K562 (cell line): ENCODE results near the gene SDR9C7. TPM values are rescaled to one million over a fixed set of nuclear protein-coding genes. Genes with fewer than 3 reads are reported as not detected.

ENCODE experiments used
- polyA plus RNA-seq, 8 experiments: library from polyadenylated mRNA; depleted of rRNA in 4 of 8; stranded (reverse) in 5 of 8; unstranded in 3 of 8; fragments of >200 nt; fragmentation: Nextera tagmentation in 2 of 8; fragmentation: Illumina TruSeq in 1 of 8; extraction: Ambion mirVana in 2 of 8; extraction: Trizol in 1 of 8; gene quantifications; 2 replicates each; pipeline versions ENCODE4 v1.2.1 to v1.2.3, GENCODE V29; 2011 to 2014; ENCODE audit warnings: inconsistent platforms in 1 of 8, missing spikeins in 1 of 8
- total RNA-seq, 7 experiments: library from RNA; depleted of rRNA in 6 of 7; stranded (reverse); fragments of >200 nt in 6 of 7; fragmentation: Illumina TruSeq in 2 of 7; extraction: Trizol in 2 of 7; gene quantifications; 2 replicates each; pipeline versions ENCODE4 v1.2.1 to v1.2.3, GENCODE V29; 2011 to 2021; ENCODE audit warnings: low replicate concordance in 1 of 7

SDR9C7 gene
- total and polyA plus RNA-seq, 9 of the 15 experiments (the other 6 are each of a cell fraction or from before 2014, with no cell fraction given), result 0.04 to 0.59 (median 0.06) TPM; not detected in 6

Other genes starting within 250 kb of the SDR9C7 start
Only the 7 nearest of the 13 such genes appear.
- gene HSD17B6, start 171.1 kb downstream of the SDR9C7 start, total RNA-seq (2014; rRNA removed), result 0.94 and 1.1 TPM in 2 replicates
- gene HSD17B6, start 171.1 kb downstream of the SDR9C7 start, total RNA-seq (2014; rRNA removed; fragmentation: Illumina TruSeq; extraction: Trizol), result 0.99 and 1.1 TPM in 2 replicates
- 0.47 and 1.1 TPM in 2 replicates for gene HSD17B6, start 171.1 kb downstream of the SDR9C7 start, total RNA-seq (2015; rRNA removed; fragmentation: Illumina TruSeq; extraction: Trizol)
- gene HSD17B6, start 171.1 kb downstream of the SDR9C7 start, total RNA-seq (2021), result 0.85 and 1.3 TPM in 2 replicates
- gene HSD17B6, start 171.1 kb downstream of the SDR9C7 start, polyA plus RNA-seq (2011; rRNA removed), result 1.4 and 1.7 TPM in 2 replicates
- 0.64 and 0.83 TPM in 2 replicates for gene HSD17B6, start 171.1 kb downstream of the SDR9C7 start, polyA plus RNA-seq (2014; fragmentation: Illumina TruSeq; extraction: Trizol)
- gene HSD17B6, start 171.1 kb downstream of the SDR9C7 start, polyA plus RNA-seq (2014; fragmentation: Nextera tagmentation; extraction: Ambion mirVana), result under 1 TPM; 0.53 to 0.94 TPM
- 0.40 and 0.84 TPM in 2 replicates for gene HSD17B6, start 171.1 kb downstream of the SDR9C7 start, polyA plus RNA-seq (2014; rRNA removed)
- 0.20 and 0.23 TPM in 2 replicates for gene RDH16, start 23.2 kb upstream of the SDR9C7 start, total RNA-seq (2014; rRNA removed)
- 0.22 and 0.26 TPM in 2 replicates for gene RDH16, start 23.2 kb upstream of the SDR9C7 start, total RNA-seq (2014; rRNA removed; fragmentation: Illumina TruSeq; extraction: Trizol)
- gene RDH16, start 23.2 kb upstream of the SDR9C7 start, total RNA-seq (2015; rRNA removed; fragmentation: Illumina TruSeq; extraction: Trizol), result 0.11 TPM in 2 replicates
- gene RDH16, start 23.2 kb upstream of the SDR9C7 start, total RNA-seq (2021), result 0.36 and 0.42 TPM in 2 replicates
- gene RDH16, start 23.2 kb upstream of the SDR9C7 start, polyA plus RNA-seq (2011; rRNA removed), result 0.26 and 0.62 TPM in 2 replicates
- gene RDH16, start 23.2 kb upstream of the SDR9C7 start, polyA plus RNA-seq (2014; fragmentation: Illumina TruSeq; extraction: Trizol), result 0.12 and 0.21 TPM in 2 replicates
- gene RDH16, start 23.2 kb upstream of the SDR9C7 start, polyA plus RNA-seq (2014; fragmentation: Nextera tagmentation; extraction: Ambion mirVana), result under 1 TPM in 1 of 2 experiments, not detected in 1; 0.13 TPM
- 0.24 and 0.52 TPM in 2 replicates for gene RDH16, start 23.2 kb upstream of the SDR9C7 start, polyA plus RNA-seq (2014; rRNA removed)
- 7.7 and 10.3 TPM in 2 replicates for gene ZBTB39, start 72.1 kb upstream of the SDR9C7 start, total RNA-seq (2014; rRNA removed)
- gene ZBTB39, start 72.1 kb upstream of the SDR9C7 start, total RNA-seq (2014; rRNA removed; fragmentation: Illumina TruSeq; extraction: Trizol), result 8.6 and 9.3 TPM in 2 replicates
- gene ZBTB39, start 72.1 kb upstream of the SDR9C7 start, total RNA-seq (2015; rRNA removed; fragmentation: Illumina TruSeq; extraction: Trizol), result 8.7 TPM in 2 replicates
- 11.5 and 13.3 TPM in 2 replicates for gene ZBTB39, start 72.1 kb upstream of the SDR9C7 start, total RNA-seq (2021)
- 9.6 and 10.4 TPM in 2 replicates for gene ZBTB39, start 72.1 kb upstream of the SDR9C7 start, polyA plus RNA-seq (2011; rRNA removed)
- 10.9 and 11.6 TPM in 2 replicates for gene ZBTB39, start 72.1 kb upstream of the SDR9C7 start, polyA plus RNA-seq (2014; fragmentation: Illumina TruSeq; extraction: Trizol)
- 1 to 10 TPM; 3.3 to 3.4 TPM for gene ZBTB39, start 72.1 kb upstream of the SDR9C7 start, polyA plus RNA-seq (2014; fragmentation: Nextera tagmentation; extraction: Ambion mirVana)
- 8.2 and 8.6 TPM in 2 replicates for gene ZBTB39, start 72.1 kb upstream of the SDR9C7 start, polyA plus RNA-seq (2014; rRNA removed)
- gene TAC3, start 82.1 kb upstream of the SDR9C7 start, total RNA-seq (2014; rRNA removed), result 0.64 and 1.9 TPM in 2 replicates
- gene TAC3, start 82.1 kb upstream of the SDR9C7 start, total RNA-seq (2014; rRNA removed; fragmentation: Illumina TruSeq; extraction: Trizol), result 0.76 and 1.1 TPM in 2 replicates
- gene TAC3, start 82.1 kb upstream of the SDR9C7 start, total RNA-seq (2015; rRNA removed; fragmentation: Illumina TruSeq; extraction: Trizol), result 1.4 and 1.8 TPM in 2 replicates
- 0.29 and 1.7 TPM in 2 replicates for gene TAC3, start 82.1 kb upstream of the SDR9C7 start, total RNA-seq (2021)
- 0.87 and 2.8 TPM in 2 replicates for gene TAC3, start 82.1 kb upstream of the SDR9C7 start, polyA plus RNA-seq (2011; rRNA removed)
- 2.0 and 2.7 TPM in 2 replicates for gene TAC3, start 82.1 kb upstream of the SDR9C7 start, polyA plus RNA-seq (2014; fragmentation: Illumina TruSeq; extraction: Trizol)
- gene TAC3, start 82.1 kb upstream of the SDR9C7 start, polyA plus RNA-seq (2014; fragmentation: Nextera tagmentation; extraction: Ambion mirVana), result 1 to 10 TPM; 2.4 to 2.6 TPM
- 1.2 and 1.6 TPM in 2 replicates for gene TAC3, start 82.1 kb upstream of the SDR9C7 start, polyA plus RNA-seq (2014; rRNA removed)
- gene MYO1A, start 115.7 kb upstream of the SDR9C7 start, total RNA-seq (2014; rRNA removed), result 0.08 and 0.09 TPM in 2 replicates
- gene MYO1A, start 115.7 kb upstream of the SDR9C7 start, total RNA-seq (2014; rRNA removed; fragmentation: Illumina TruSeq; extraction: Trizol), result 0.06 and 0.29 TPM in 2 replicates
- gene MYO1A, start 115.7 kb upstream of the SDR9C7 start, total RNA-seq (2015; rRNA removed; fragmentation: Illumina TruSeq; extraction: Trizol), result 0.08 and 0.14 TPM in 2 replicates
- gene MYO1A, start 115.7 kb upstream of the SDR9C7 start, total RNA-seq (2021), result 0.18 and 0.29 TPM in 2 replicates
- 0.14 and 0.18 TPM in 2 replicates for gene MYO1A, start 115.7 kb upstream of the SDR9C7 start, polyA plus RNA-seq (2011; rRNA removed)
- 0.03 and 0.54 TPM in 2 replicates for gene MYO1A, start 115.7 kb upstream of the SDR9C7 start, polyA plus RNA-seq (2014; fragmentation: Illumina TruSeq; extraction: Trizol)
- gene MYO1A, start 115.7 kb upstream of the SDR9C7 start, polyA plus RNA-seq (2014; fragmentation: Nextera tagmentation; extraction: Ambion mirVana), result not detected
- 0.08 and 0.20 TPM in 2 replicates for gene MYO1A, start 115.7 kb upstream of the SDR9C7 start, polyA plus RNA-seq (2014; rRNA removed)
- gene NEMP1, start 144.4 kb upstream of the SDR9C7 start, total RNA-seq (2014; rRNA removed), result 28.5 and 31.3 TPM in 2 replicates
- gene NEMP1, start 144.4 kb upstream of the SDR9C7 start, total RNA-seq (2014; rRNA removed; fragmentation: Illumina TruSeq; extraction: Trizol), result 44.5 and 51.5 TPM in 2 replicates
- gene NEMP1, start 144.4 kb upstream of the SDR9C7 start, total RNA-seq (2015; rRNA removed; fragmentation: Illumina TruSeq; extraction: Trizol), result 37.7 and 40.9 TPM in 2 replicates
- gene NEMP1, start 144.4 kb upstream of the SDR9C7 start, total RNA-seq (2021), result 57.0 and 59.0 TPM in 2 replicates
- gene NEMP1, start 144.4 kb upstream of the SDR9C7 start, polyA plus RNA-seq (2011; rRNA removed), result 69.7 and 82.2 TPM in 2 replicates
- gene NEMP1, start 144.4 kb upstream of the SDR9C7 start, polyA plus RNA-seq (2014; fragmentation: Illumina TruSeq; extraction: Trizol), result 45.7 and 51.5 TPM in 2 replicates
- gene NEMP1, start 144.4 kb upstream of the SDR9C7 start, polyA plus RNA-seq (2014; fragmentation: Nextera tagmentation; extraction: Ambion mirVana), result 10 to 100 TPM in 1 of 2 experiments, 1 to 10 TPM in 1; 9.5 to 15.6 TPM
- gene NEMP1, start 144.4 kb upstream of the SDR9C7 start, polyA plus RNA-seq (2014; rRNA removed), result 41.2 and 41.3 TPM in 2 replicates
- gene NAB2, start 154.7 kb upstream of the SDR9C7 start, total RNA-seq (2014; rRNA removed), result 32.0 and 32.8 TPM in 2 replicates
- 11.8 and 14.2 TPM in 2 replicates for gene NAB2, start 154.7 kb upstream of the SDR9C7 start, total RNA-seq (2014; rRNA removed; fragmentation: Illumina TruSeq; extraction: Trizol)
- gene NAB2, start 154.7 kb upstream of the SDR9C7 start, total RNA-seq (2015; rRNA removed; fragmentation: Illumina TruSeq; extraction: Trizol), result 16.9 and 18.8 TPM in 2 replicates
- 23.4 and 36.0 TPM in 2 replicates for gene NAB2, start 154.7 kb upstream of the SDR9C7 start, total RNA-seq (2021)
- gene NAB2, start 154.7 kb upstream of the SDR9C7 start, polyA plus RNA-seq (2011; rRNA removed), result 25.8 and 30.9 TPM in 2 replicates
- 20.4 and 30.2 TPM in 2 replicates for gene NAB2, start 154.7 kb upstream of the SDR9C7 start, polyA plus RNA-seq (2014; fragmentation: Illumina TruSeq; extraction: Trizol)
- gene NAB2, start 154.7 kb upstream of the SDR9C7 start, polyA plus RNA-seq (2014; fragmentation: Nextera tagmentation; extraction: Ambion mirVana), result under 1 TPM; 0.45 to 0.52 TPM
- gene NAB2, start 154.7 kb upstream of the SDR9C7 start, polyA plus RNA-seq (2014; rRNA removed), result 30.4 and 40.9 TPM in 2 replicates